SU-DHL-6 (cell line): ENCODE results near the gene BMPR2.
A peak's percentile ranks its signal among the peaks of the same experiment; 100 is the strongest.

Experiments
- H2AFZ ChIP-seq: fragments of 200-600 bp; sonication (generic); 2 replicates; pipeline ENCODE4 v1.6.1; 2014; ENCODE audit warnings: low read depth, mild to moderate bottlenecking, moderate library complexity, mixed read lengths, antibody characterized with exemption, low read length; ENCODE audit not compliant: severe bottlenecking
- H3F3A ChIP-seq: fragments of 200-600 bp; shearing (Covaris generic); 2 replicates; pipeline ENCODE4 v1.6.0; 2016; ENCODE audit warnings: antibody characterized with exemption, mild to moderate bottlenecking; ENCODE audit not compliant: insufficient read depth
- H3K27ac ChIP-seq: fragments of 200-600 bp; sonication (generic); 2 replicates; pipeline ENCODE4 v1.5.1; 2016; ENCODE audit warnings: low read depth, mild to moderate bottlenecking, low read length, moderate library complexity, mixed read lengths
- H3K27me3 ChIP-seq: fragments of 200-600 bp; sonication (generic), shearing (Covaris generic); 2 replicates; pipeline ENCODE4 v1.6.0; 2014; ENCODE audit warnings: mild to moderate bottlenecking, low read length
- H3K36me3 ChIP-seq: fragments of 200-600 bp; sonication (generic); 2 replicates; pipeline ENCODE4 v1.6.1; 2014; ENCODE audit warnings: mild to moderate bottlenecking, low read length, mixed read lengths
- H3K4me2 ChIP-seq: fragments of 300-600, 200-600 bp; shearing (Covaris generic), sonication (generic); 2 replicates; pipeline ENCODE4 v1.6.0; 2014; ENCODE audit warnings: low read length, low read depth, mild to moderate bottlenecking; ENCODE audit not compliant: poor library complexity, severe bottlenecking
- H3K4me3 ChIP-seq: fragments of 200-600 bp; sonication (generic); 2 replicates; pipeline ENCODE4 v1.5.1; 2014; ENCODE audit warnings: antibody characterized with exemption, low read length, mild to moderate bottlenecking, mixed read lengths; ENCODE audit not compliant: insufficient read depth, poor library complexity, severe bottlenecking
- H3K79me2 ChIP-seq: fragments of 200-600 bp; sonication (generic); 2 replicates; pipeline ENCODE4 v1.6.1; 2014; ENCODE audit warnings: mild to moderate bottlenecking, low read length, moderate library complexity; ENCODE audit not compliant: insufficient read depth
- H3K9ac ChIP-seq: fragments of 200-600 bp; sonication (generic); 2 replicates; pipeline ENCODE4 v1.7.0; 2014; ENCODE audit warnings: mild to moderate bottlenecking, low read length
- H3K9me2 ChIP-seq: fragments of 200-600 bp; sonication (generic); replicated peaks from 2 replicates; pipeline ENCODE4 v1.6.1; 2014; ENCODE audit warnings: low read length; ENCODE audit not compliant: insufficient read depth
- H3K9me3 ChIP-seq: fragments of 200-600 bp; sonication (generic); 2 replicates; pipeline ENCODE4 v1.6.1; 2014; ENCODE audit warnings: low read length, mixed read lengths; ENCODE audit not compliant: insufficient read depth
- H4K20me1 ChIP-seq: fragments of 200-600 bp; sonication (generic); 2 replicates; pipeline ENCODE4 v1.6.1; 2014; ENCODE audit warnings: low read depth, mild to moderate bottlenecking, antibody characterized with exemption, low read length, moderate library complexity, mixed read lengths
- CTCF ChIP-seq: fragments of 200-600 bp; sonication (generic); IDR thresholded peaks from one replicate; pipeline ENCODE4 v1.5.1; 2017; ENCODE audit warnings: antibody characterized with exemption, mild to moderate bottlenecking, low read length, moderate library complexity; ENCODE audit not compliant: insufficient read depth, poor library complexity, severe bottlenecking
- EZH2phosphoT487 ChIP-seq: fragments of 200-600 bp; sonication (generic), shearing (Covaris generic); conservative IDR thresholded peaks from 2 replicates; pipeline ENCODE4 v1.6.1; 2018; ENCODE audit warnings: mild to moderate bottlenecking, antibody characterized with exemption, low read length, moderate library complexity, mixed read lengths

BMPR2 gene

GRCh38 chr2:202588647-202589581, 212.8 kb downstream of the BMPR2 start:
- Histone ChIP-seq H4K20me1 (no peaks in the 10 kb centered on the region), H3K27me3 (no peaks in the 10 kb centered on the region), H2AFZ (peak overlapping the region; percentile 69), H3F3A (no peaks in the 10 kb centered on the region), H3K27ac (no peak overlapping the region), H3K36me3 (no peaks in the 10 kb centered on the region), H3K9ac (no peak overlapping the region), H3K9me2 (no peaks in the 10 kb centered on the region), H3K4me3 (no peak overlapping the region), H3K4me2 (no peak overlapping the region), H3K79me2 (no peaks in the 10 kb centered on the region), H3K9me3 (no peaks in the 10 kb centered on the region)
- peak; percentile 89 for TF ChIP-seq CTCF
- no peak for TF ChIP-seq EZH2phosphoT487

- Histone ChIP-seq H3K27ac (no peak overlapping the region), H3K9me3 (no peaks in the 10 kb centered on the region), H3K4me2 (no peak overlapping the region), H4K20me1 (no peaks in the 10 kb centered on the region), H3K9ac (no peak overlapping the region), H3K79me2 (no peaks in the 10 kb centered on the region), H3K4me3 (no peak overlapping the region), H2AFZ (peak overlapping the region; percentile 69), H3K36me3 (no peaks in the 10 kb centered on the region), H3K9me2 (no peaks in the 10 kb centered on the region), H3F3A (no peaks in the 10 kb centered on the region), H3K27me3 (no peaks in the 10 kb centered on the region)
- TF ChIP-seq CTCF, result no peak
Observed at GRCh38 chr2:202589582-202589949, 213.4 kb downstream of the BMPR2 start.

- Histone ChIP-seq H3K79me2 (no peaks in the 10 kb centered on the region), H3K27me3 (no peaks in the 10 kb centered on the region), H4K20me1 (no peaks in the 10 kb centered on the region), H3K27ac (no peak overlapping the region), H2AFZ (no peak overlapping the region), H3F3A (no peaks in the 10 kb centered on the region), H3K4me2 (no peak overlapping the region), H3K36me3 (no peaks in the 10 kb centered on the region), H3K4me3 (no peak overlapping the region), H3K9ac (no peak overlapping the region), H3K9me2 (no peaks in the 10 kb centered on the region), H3K9me3 (no peaks in the 10 kb centered on the region)
- no peak for TF ChIP-seq CTCF
- TF ChIP-seq EZH2phosphoT487, result no peak
Observed at GRCh38 chr2:202592566-202592965, 216.4 kb downstream of the BMPR2 start.
